Measurements from ENCODE around the gene ZNF205.

DNA sequence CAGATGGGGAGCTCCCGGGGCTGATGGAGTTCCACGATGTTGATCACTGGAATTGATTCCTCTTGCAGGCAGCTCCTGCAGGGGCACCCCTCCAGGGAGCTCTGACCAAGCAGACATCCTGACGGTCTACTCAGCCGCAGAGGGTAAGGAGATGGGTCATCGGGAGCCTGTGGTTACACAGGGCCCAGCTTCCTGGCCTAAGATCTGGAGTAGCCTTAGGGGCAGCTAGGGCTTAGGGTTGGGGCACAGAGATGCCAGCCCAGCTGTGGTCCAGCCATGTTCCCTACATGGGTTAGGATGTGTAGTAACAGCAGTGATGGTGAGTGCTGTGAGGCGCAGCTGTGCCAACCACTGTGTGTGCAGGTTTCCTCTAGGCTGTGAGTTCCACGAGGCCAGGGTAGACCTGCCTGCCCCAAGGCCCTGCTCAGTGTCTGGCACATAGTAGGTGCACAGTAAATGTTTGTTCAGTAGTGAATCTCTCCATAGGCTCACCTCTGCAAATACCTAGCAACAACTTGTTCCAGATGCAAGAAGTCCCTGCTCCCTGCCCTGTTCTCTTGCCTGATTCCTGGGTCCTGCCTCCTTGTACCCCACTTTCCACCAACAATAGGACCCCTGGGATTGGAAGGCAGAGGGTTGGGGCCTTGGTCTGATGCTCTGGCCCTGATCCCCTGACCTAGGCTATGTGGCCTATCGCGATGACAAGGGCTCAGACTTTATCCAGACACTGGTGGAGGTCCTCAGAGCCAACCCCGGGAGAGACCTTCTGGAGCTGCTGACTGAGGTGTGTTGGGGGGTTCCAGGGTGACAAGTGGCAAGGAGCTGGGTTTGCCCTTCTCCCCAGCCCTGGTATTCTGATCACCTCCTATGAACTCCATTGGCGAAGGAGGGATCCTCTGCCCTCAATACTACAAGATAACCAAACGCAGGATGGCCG lies 36.1 kb downstream of the ZNF205 start:
- TF ChIP-seq, protein P1, sequence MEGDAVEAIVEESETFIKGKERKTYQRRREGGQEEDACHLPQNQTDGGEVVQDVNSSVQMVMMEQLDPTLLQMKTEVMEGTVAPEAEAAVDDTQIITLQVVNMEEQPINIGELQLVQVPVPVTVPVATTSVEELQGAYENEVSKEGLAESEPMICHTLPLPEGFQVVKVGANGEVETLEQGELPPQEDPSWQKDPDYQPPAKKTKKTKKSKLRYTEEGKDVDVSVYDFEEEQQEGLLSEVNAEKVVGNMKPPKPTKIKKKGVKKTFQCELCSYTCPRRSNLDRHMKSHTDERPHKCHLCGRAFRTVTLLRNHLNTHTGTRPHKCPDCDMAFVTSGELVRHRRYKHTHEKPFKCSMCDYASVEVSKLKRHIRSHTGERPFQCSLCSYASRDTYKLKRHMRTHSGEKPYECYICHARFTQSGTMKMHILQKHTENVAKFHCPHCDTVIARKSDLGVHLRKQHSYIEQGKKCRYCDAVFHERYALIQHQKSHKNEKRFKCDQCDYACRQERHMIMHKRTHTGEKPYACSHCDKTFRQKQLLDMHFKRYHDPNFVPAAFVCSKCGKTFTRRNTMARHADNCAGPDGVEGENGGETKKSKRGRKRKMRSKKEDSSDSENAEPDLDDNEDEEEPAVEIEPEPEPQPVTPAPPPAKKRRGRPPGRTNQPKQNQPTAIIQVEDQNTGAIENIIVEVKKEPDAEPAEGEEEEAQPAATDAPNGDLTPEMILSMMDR (IDR thresholded peaks at IDR 0.05): no peak
- no peak for TF ChIP-seq ZFX (IDR thresholded peaks at IDR 0.05; ENCODE audit: borderline replicate concordance)

All from 22Rv1 (cell line).